Adrenal gland (tissue), 12 donors: ENCODE data around the gene NXPH2. TPM values are rescaled to one million over a fixed set of nuclear protein-coding genes. Genes with fewer than 3 reads are reported as not detected.

Source experiments
- DNase-seq, 7 donors: peaks; one replicate each; pipeline ENCODE4 v3.0.0-alpha.2; 2019 to 2020
- H3K27ac ChIP-seq, 5 donors: fragments of 200-600 bp; sonication (generic) in 4 of 5; 1 replicate in 3 of 5; 2 replicates in 2 of 5; pipeline versions ENCODE4 v1.5.1 to v1.8.0; 2016 to 2020; ENCODE audit warnings: mild to moderate bottlenecking in 1 of 5
- H3K27me3 ChIP-seq: fragments of 200-600 bp; 2 replicates; pipeline ENCODE4 v1.8.0; 2021
- H3K36me3 ChIP-seq, 2 donors: fragments of 200-600 bp; replicated peaks in 1 of 2; 1 replicate in 1 of 2; 2 replicates in 1 of 2; pipeline versions ENCODE4 v1.5.1 to v1.8.0; 2018 to 2022
- H3K4me1 ChIP-seq, 2 donors: fragments of 200-600 bp; replicated peaks in 1 of 2; 1 replicate in 1 of 2; 2 replicates in 1 of 2; pipeline versions ENCODE4 v1.5.1 to v1.8.0; 2018 to 2021
- H3K4me3 ChIP-seq, 4 donors: fragments of 200-600 bp; sonication (generic) in 3 of 4; one replicate each; pipeline ENCODE4 v1.5.1; 2016 to 2018
- H3K9me3 ChIP-seq, 3 donors: fragments of 200-600 bp; sonication (generic) in 1 of 3; replicated peaks in 1 of 3; 1 replicate in 2 of 3; 2 replicates in 1 of 3; pipeline versions ENCODE4 v1.5.1 to v1.8.0; 2016 to 2021
- CTCF ChIP-seq, 6 experiments: fragments of 450-650 bp in 4 of 6; fragments of 200-600 bp in 2 of 6; sonication (generic) in 1 of 6; IDR thresholded peaks; 1 replicate in 5 of 6; 2 replicates in 1 of 6; pipeline versions ENCODE4 v1.5.1 to v1.8.0; 2016 to 2021; ENCODE audit warnings: antibody characterized with exemption in 6 of 6, mild to moderate bottlenecking in 2 of 6, moderate library complexity in 1 of 6
- POLR2A ChIP-seq, 2 donors: fragments of 450-650 bp; IDR thresholded peaks; one replicate each; pipeline ENCODE4 v1.6.1; 2017; ENCODE audit warnings: antibody characterized with exemption in 2 of 2, mild to moderate bottlenecking in 2 of 2, moderate library complexity in 1 of 2
- WGBS, 4 donors: extraction: QIAGEN DNeasy Blood & Tissue Kit in 2 of 4; methylation state at CpG; one replicate each; pipeline versions ENCODE4 v1.1.5 to v1.1.7; 2013 to 2017; 5-methylcytosine and 5-hydroxymethylcytosine counted together
- intact Hi-C, 2 donors: fragments of 100-400 bp; cut with DNase I; formaldehyde crosslinking; loops; one replicate each; pipeline versions ENCODE4 v1.14.1 to v1.15.0; 2022 to 2023
- polyA plus RNA-seq, 3 donors: library from polyadenylated mRNA; stranded (reverse); fragments of 200-250 nt in 2 of 3; fragments of 350-450 nt in 1 of 3; fragmentation: Illumina TruSeq in 1 of 3; extraction: RNeasy Lipid Tissue Mini Kit (QIAGEN cat#74804) in 1 of 3; gene quantifications; one replicate each; pipeline ENCODE4 v1.2.3, GENCODE V29; 2013 to 2014
- total RNA-seq, 9 donors: library from RNA; depleted of rRNA in 4 of 9; stranded (reverse); fragments of >200 nt in 4 of 9; fragments of 120-200 nt in 1 of 9; fragmentation: NEBNext Ultra II Directional in 1 of 9; extraction: Animal tissue kit (Norgen Biotek cat#: 25700) in 1 of 9; gene quantifications; one replicate each; pipeline versions ENCODE4 v1.1.0 to v1.2.4, GENCODE V29; 2013 to 2023
- donor health status: healthy with polysubstance abuse.
- donor health status: Bipolar disorder and iron deficiency.
- donor health status: DM: yes; HTN: yes; CAD: no.
- donor health status: DM: no; HTN: no; CAD: no.
- donor health status: DM: no; HTN: no; CAD: no.
- donor health status: DM: yes; HTN: yes; CAD: no.

The NXPH2 gene
- total and polyA plus RNA-seq, 12 donors = 0.11 TPM; not detected in 11

- no peak overlapping the region for H3K4me3 ChIP-seq
- 63 to 72% (median 67%) methylated on average over 2 of the region's 2 CpGs for WGBS, 4 donors
- no peak for DNase-seq
- H3K36me3 ChIP-seq = no peaks in the 10 kb centered on the region
- H3K9me3 ChIP-seq = no peaks in the 10 kb centered on the region
- no peaks in the 10 kb centered on the region for H3K27me3 ChIP-seq
- intact Hi-C loops = no loop called here
- no peaks in the 10 kb centered on the region for H3K4me1 ChIP-seq
- H3K27ac ChIP-seq = no peak overlapping the region
- TF ChIP-seq POLR2A (IDR thresholded peaks at IDR 0.05) = no peak
These were observed 103.6 kb downstream of the NXPH2 start for GRCh38 chr2:138676619-138677021.

- Histone ChIP-seq H3K4me3 (no peak overlapping the region), H3K27ac (no peak overlapping the region), H3K4me1 (no peaks in the 10 kb centered on the region), H3K36me3 (no peaks in the 10 kb centered on the region), H3K9me3 (no peaks in the 10 kb centered on the region), H3K27me3 (no peaks in the 10 kb centered on the region)
- intact Hi-C loops = no loop called here
- DNase-seq = no peak
- 75 to 87% (median 82%) methylated on average over 10 of the region's 10 CpGs for WGBS, 4 donors
- TF ChIP-seq POLR2A (IDR thresholded peaks at IDR 0.05) (no peak), CTCF (IDR thresholded peaks at IDR 0.05) (no peak)
These were observed 108.6 kb downstream of the NXPH2 start for GRCh38 chr2:138671566-138671965.

GRCh38 chr2:138670734-138671133 lies 109.5 kb downstream of the NXPH2 start:
- Histone ChIP-seq H3K27ac (no peak overlapping the region), H3K27me3 (no peaks in the 10 kb centered on the region), H3K36me3 (no peaks in the 10 kb centered on the region), H3K4me3 (no peak overlapping the region), H3K9me3 (no peaks in the 10 kb centered on the region), H3K4me1 (no peaks in the 10 kb centered on the region)
- WGBS, 4 donors = 72 to 79% (median 76%) methylated on average over 5 of the region's 5 CpGs
- TF ChIP-seq CTCF (IDR thresholded peaks at IDR 0.05) (no peak), POLR2A (IDR thresholded peaks at IDR 0.05) (no peak)
- no peak for DNase-seq
- intact Hi-C loops = no loop called here

- 76 to 86% (median 81%) methylated on average over 2 of the region's 2 CpGs for WGBS, 4 donors
- intact Hi-C loops = no loop called here
- Histone ChIP-seq H3K4me3 (no peak overlapping the region), H3K36me3 (no peaks in the 10 kb centered on the region), H3K27me3 (no peaks in the 10 kb centered on the region), H3K9me3 (no peaks in the 10 kb centered on the region), H3K4me1 (no peaks in the 10 kb centered on the region), H3K27ac (no peak overlapping the region)
- no peak for TF ChIP-seq POLR2A (IDR thresholded peaks at IDR 0.05)
- TF ChIP-seq CTCF (IDR thresholded peaks at IDR 0.05) = no peak
- no peak for DNase-seq
These were observed 114.3 kb downstream of the NXPH2 start for GRCh38 chr2:138665937-138666336.

- no peak for DNase-seq
- H3K27ac ChIP-seq = no peak overlapping the region
These were observed 121.8 kb downstream of the NXPH2 start for GRCh38 chr2:138658187-138658894.

More at GRCh38 chr2:138658187-138658894, 121.8 kb downstream of the NXPH2 start:
- Histone ChIP-seq H3K4me3 (no peak overlapping the region), H3K36me3 (no peaks in the 10 kb centered on the region), H3K4me1 (no peaks in the 10 kb centered on the region), H3K27me3 (no peaks in the 10 kb centered on the region), H3K9me3 (no peaks in the 10 kb centered on the region)
- intact Hi-C loops = no loop called here
- 88 to 95% (median 90%) methylated on average over 3 of the region's 3 CpGs for WGBS, 4 donors
- TF ChIP-seq POLR2A (IDR thresholded peaks at IDR 0.05) (no peak), CTCF (IDR thresholded peaks at IDR 0.05) (no peak)
